ENCODE results near the gene ADISSP.

The ADISSP gene

DNA sequence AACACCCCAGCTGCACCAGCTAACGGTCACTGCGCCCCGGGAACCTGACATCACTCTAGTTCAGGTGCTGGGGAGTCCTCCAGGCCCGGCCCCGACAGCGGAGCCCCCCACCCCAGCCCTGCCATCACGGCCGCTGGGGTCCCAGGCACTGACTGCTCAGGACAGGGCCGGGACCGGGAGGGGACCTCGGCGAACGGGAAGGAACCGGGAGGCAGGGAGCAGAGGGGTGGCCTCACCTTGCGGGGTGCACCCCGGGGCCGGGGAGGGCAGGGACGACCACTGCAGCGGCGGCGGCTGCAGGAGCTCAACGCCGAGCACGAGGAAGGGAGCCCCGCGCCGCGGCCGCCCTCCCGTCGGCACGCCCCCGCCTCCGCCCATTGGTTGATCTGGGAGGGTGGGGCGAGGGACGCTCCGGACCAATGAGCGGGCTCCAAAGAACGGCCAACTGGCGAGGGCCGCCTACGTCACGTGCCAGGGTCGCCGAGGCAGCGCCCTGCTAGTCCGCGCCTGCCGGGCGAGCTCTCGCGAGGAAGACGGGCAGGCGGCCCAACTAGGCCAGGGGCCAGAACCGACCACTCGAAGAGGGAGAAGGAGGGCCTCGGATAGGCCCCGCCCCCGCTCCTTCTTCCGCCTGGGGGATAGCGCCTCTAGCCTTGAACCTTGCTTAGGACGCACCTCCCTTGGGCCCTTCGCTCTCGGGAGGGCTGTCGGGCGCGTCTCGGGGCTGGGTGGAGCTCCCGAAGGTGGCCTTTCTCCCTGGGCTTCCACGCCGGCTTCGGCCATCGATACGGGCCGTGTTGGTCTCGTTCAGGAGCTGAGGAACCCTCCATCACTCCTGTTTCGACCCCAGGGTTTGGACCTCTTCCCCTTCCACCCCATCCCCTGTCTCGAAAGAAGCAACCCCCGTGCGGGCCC is at the start of gene ADISSP:
ADISSP (minus strand) TSS at position 327 of the 915 bp plus-strand sequence. CDS start 7,653 bp downstream, outside the sequence.
- Histone ChIP-seq H3K27me3 (ENCODE audit: insufficient read depth, low read length) (no peaks in the 10 kb centered on the region), H3K79me2 (ENCODE audit: insufficient read depth, low read length) (no peaks in the 10 kb centered on the region), H3K4me3 (ENCODE audit: low read depth, low read length, poor library complexity, severe bottlenecking) (peak within 1 kb of the TSS; percentile 83), H3K27ac (ENCODE audit: low read depth, low read length, poor library complexity, severe bottlenecking) (peak within 1 kb of the TSS; percentile 69), H3K9ac (ENCODE audit: low read length) (peak within 1 kb of the TSS; percentile 94), H3F3A (ENCODE audit: insufficient read depth, low read length) (no peaks in the 10 kb centered on the region), H3K4me2 (ENCODE audit: low read length) (peak within 1 kb of the TSS; percentile 91), H3K4me1 (ENCODE audit: insufficient read depth, low read length, severe bottlenecking) (peaks cover 24% of the 10 kb centered on the region), H3K36me3 (ENCODE audit: insufficient read depth, low read length) (no peaks in the 10 kb centered on the region; the same call in none of the 2 replicates), H3K9me3 (ENCODE audit: low read length) (no peaks in the 10 kb centered on the region), H4K20me1 (ENCODE audit: insufficient read depth, low read length) (no peaks in the 10 kb centered on the region), H3K9me2 (ENCODE audit: low read depth, low read length) (no peaks in the 10 kb centered on the region), H2AFZ (ENCODE audit: low read length) (no peak within 1 kb of the TSS)
- TF ChIP-seq CTCF (IDR thresholded peaks at IDR 0.05; ENCODE audit: low read length) (peak; percentile 26; the same call in 1 of the 2 replicates), EZH2 (IDR thresholded peaks at IDR 0.05; ENCODE audit: borderline replicate concordance, low read length) (no peak)

DNA sequence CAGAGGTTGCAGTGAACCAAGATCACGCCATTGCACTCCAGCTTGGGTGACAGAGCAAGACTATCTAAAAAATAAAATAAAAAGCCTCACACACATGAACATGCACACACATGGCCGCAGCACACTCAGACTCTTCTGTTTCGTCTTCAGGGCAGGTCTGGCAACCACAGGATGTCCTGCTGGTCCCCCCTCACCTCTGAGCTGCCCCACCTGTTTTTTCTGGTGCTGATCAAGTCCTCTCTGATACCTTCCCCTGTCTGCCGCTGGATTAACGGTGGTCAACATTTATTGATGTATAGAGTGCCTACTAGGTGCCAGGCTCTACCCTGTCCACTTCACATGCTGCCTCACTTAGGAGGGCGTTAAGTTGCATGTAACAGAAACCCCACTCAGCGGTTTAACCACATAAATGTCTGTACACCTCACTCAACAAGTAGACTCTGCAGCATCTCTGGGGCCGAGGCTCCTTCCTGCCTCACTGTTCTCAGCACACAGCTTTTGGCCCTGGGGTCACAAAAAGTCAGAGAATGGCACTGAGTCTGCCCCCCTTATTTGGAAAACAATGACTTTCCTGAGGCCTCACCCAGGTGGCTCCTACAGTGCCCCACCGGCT is 48.3 kb upstream of the ADISSP start:
- H3K27me3 ChIP-seq (ENCODE audit: insufficient read depth, low read length): no peaks in the 10 kb centered on the region; the same call in 1 of the 2 replicates
- no peaks in the 10 kb centered on the region for H4K20me1 ChIP-seq (ENCODE audit: insufficient read depth, low read length)
- peaks cover 39% of the 10 kb centered on the region for H3K4me1 ChIP-seq (ENCODE audit: insufficient read depth, low read length, severe bottlenecking)
- no peak overlapping the region for H3K4me3 ChIP-seq (ENCODE audit: low read depth, low read length, poor library complexity, severe bottlenecking)
- H3K9me3 ChIP-seq (ENCODE audit: low read length): no peaks in the 10 kb centered on the region
- no peak overlapping the region for H2AFZ ChIP-seq (ENCODE audit: low read length)
- no peaks in the 10 kb centered on the region for H3F3A ChIP-seq (ENCODE audit: insufficient read depth, low read length)
- H3K27ac ChIP-seq (ENCODE audit: low read depth, low read length, poor library complexity, severe bottlenecking): no peak overlapping the region
- H3K79me2 ChIP-seq (ENCODE audit: insufficient read depth, low read length): no peaks in the 10 kb centered on the region
- no peak overlapping the region for H3K9ac ChIP-seq (ENCODE audit: low read length)
- no peaks in the 10 kb centered on the region for H3K9me2 ChIP-seq (ENCODE audit: low read depth, low read length)
- H3K36me3 ChIP-seq (ENCODE audit: insufficient read depth, low read length): no peaks in the 10 kb centered on the region
- no peak for TF ChIP-seq EZH2 (IDR thresholded peaks at IDR 0.05; ENCODE audit: borderline replicate concordance, low read length)
- no peak for TF ChIP-seq CTCF (IDR thresholded peaks at IDR 0.05; ENCODE audit: low read length)
- H3K4me2 ChIP-seq (ENCODE audit: low read length): no peak overlapping the region

GRCh38 chr20:3814928-3815495 is 47.5 kb upstream of the ADISSP start:
- Histone ChIP-seq H3K9ac (ENCODE audit: low read length) (no peak overlapping the region), H3K27ac (ENCODE audit: low read depth, low read length, poor library complexity, severe bottlenecking) (no peak overlapping the region), H3K4me1 (ENCODE audit: insufficient read depth, low read length, severe bottlenecking) (peaks cover 39% of the 10 kb centered on the region), H3K4me2 (ENCODE audit: low read length) (no peak overlapping the region), H3F3A (ENCODE audit: insufficient read depth, low read length) (no peaks in the 10 kb centered on the region), H3K27me3 (ENCODE audit: insufficient read depth, low read length) (no peaks in the 10 kb centered on the region; the same call in 1 of the 2 replicates), H3K36me3 (ENCODE audit: insufficient read depth, low read length) (no peaks in the 10 kb centered on the region), H2AFZ (ENCODE audit: low read length) (no peak overlapping the region), H3K9me2 (ENCODE audit: low read depth, low read length) (no peaks in the 10 kb centered on the region), H3K4me3 (ENCODE audit: low read depth, low read length, poor library complexity, severe bottlenecking) (no peak overlapping the region), H3K9me3 (ENCODE audit: low read length) (no peaks in the 10 kb centered on the region), H3K79me2 (ENCODE audit: insufficient read depth, low read length) (no peaks in the 10 kb centered on the region), H4K20me1 (ENCODE audit: insufficient read depth, low read length) (no peaks in the 10 kb centered on the region)
- no peak for TF ChIP-seq CTCF (IDR thresholded peaks at IDR 0.05; ENCODE audit: low read length)
- TF ChIP-seq EZH2 (IDR thresholded peaks at IDR 0.05; ENCODE audit: borderline replicate concordance, low read length): no peak

All from OCI-LY1 (cell line).